Fibroblast of skin of left quadriceps (primary cell): ENCODE results near the gene IFNA4.
A peak's percentile ranks its signal among the peaks of the same experiment; 100 is the strongest.
"Not testable (repeated sequence)": the region's sequence is repeated elsewhere in the genome, so short reads cannot be mapped to it uniquely, and the experiment has no call there.

ENCODE experiments used
- DNase-seq, 2 experiments: peaks; one replicate each; pipeline ENCODE4 v3.0.0-alpha.2; 2013; ENCODE audit warnings: low read depth in 2 of 2

IFNA4 gene

GRCh38 chr9:21187487-21187886 lies at the start of gene IFNA4:
Gene IFNA4 (minus strand): TSS chr9:21187587. CDS start chr9:21187531, 56 bp downstream.
- DNase-seq: not testable (repeated sequence)

- not testable (repeated sequence) for DNase-seq
Observed at GRCh38 chr9:21236360-21236714, 49.0 kb upstream of the IFNA4 start.

- DNase-seq: peak; percentile 5 to 8
Observed at GRCh38 chr9:21235468-21236359, 48.3 kb upstream of the IFNA4 start.

GRCh38 chr9:21234153-21234687 lies 46.8 kb upstream of the IFNA4 start:
- no peak for DNase-seq

GRCh38 chr9:21233258-21233657 lies 45.9 kb upstream of the IFNA4 start:
- DNase-seq: no peak

GRCh38 chr9:21228122-21228521 lies 40.7 kb upstream of the IFNA4 start, which contains the start of gene IFNA17:
Gene IFNA17 (minus strand): TSS chr9:21228222. CDS start chr9:21228173, 49 bp downstream.
- no peak for DNase-seq

- DNase-seq: not testable (repeated sequence)
Observed at GRCh38 chr9:21217211-21217610, 29.8 kb upstream of the IFNA4 start, which contains the start of gene IFNA16. Gene IFNA16 (minus strand): TSS chr9:21217311. CDS start chr9:21217305, 6 bp downstream.

- not testable (repeated sequence) for DNase-seq
Observed at GRCh38 chr9:21213411-21214326, 26.3 kb upstream of the IFNA4 start.

GRCh38 chr9:21212160-21212559 lies 24.8 kb upstream of the IFNA4 start:
- DNase-seq: not testable (repeated sequence)

- not testable (repeated sequence) for DNase-seq
Observed at GRCh38 chr9:21210782-21211181, 23.4 kb upstream of the IFNA4 start.

GRCh38 chr9:21210311-21210710 lies 22.9 kb upstream of the IFNA4 start:
- no peak for DNase-seq

GRCh38 chr9:21207043-21207442 lies 19.7 kb upstream of the IFNA4 start, which contains the start of gene IFNA10:
Gene IFNA10 (minus strand): TSS chr9:21207143. CDS start chr9:21207097, 46 bp downstream.
- DNase-seq: not testable (repeated sequence)

GRCh38 chr9:21205204-21205603 lies 17.8 kb upstream of the IFNA4 start:
- no peak for DNase-seq

- not testable (repeated sequence) for DNase-seq
Observed at GRCh38 chr9:21202105-21202504, 14.7 kb upstream of the IFNA4 start, which contains the start of gene IFNA7. Gene IFNA7 (minus strand): TSS chr9:21202205. CDS start chr9:21202165, 40 bp downstream.

- DNase-seq: not testable (repeated sequence)
Observed at GRCh38 chr9:21194867-21195776, 7.7 kb upstream of the IFNA4 start.

- DNase-seq: not testable (repeated sequence)
Observed at GRCh38 chr9:21182810-21183736, 4.3 kb downstream of the IFNA4 start.

GRCh38 chr9:21174671-21175070 lies 12.7 kb downstream of the IFNA4 start:
- no peak for DNase-seq

GRCh38 chr9:21172156-21172555 lies 15.2 kb downstream of the IFNA4 start:
- no peak for DNase-seq

GRCh38 chr9:21171351-21171750 lies 16.0 kb downstream of the IFNA4 start:
- DNase-seq: no peak
